ENCODE results near the gene SPP1. TPM values are rescaled to one million over a fixed set of nuclear protein-coding genes. Genes with fewer than 3 reads are reported as not detected.
"Not testable (repeated sequence)": the region's sequence is repeated elsewhere in the genome, so short reads cannot be mapped to it uniquely, and the experiment has no call there.

Gene SPP1
- total RNA-seq, 1 experiment from 2014 or later: 0.99 TPM

- no peak for DNase-seq (ENCODE audit: low spot score)
Measured at GRCh38 chr4:87986508-87986907, 11.0 kb downstream of the SPP1 start.

GRCh38 chr4:87989765-87990164, 14.3 kb downstream of the SPP1 start:
- no peak for DNase-seq (ENCODE audit: low spot score)

- no peak for DNase-seq (ENCODE audit: low spot score)
Measured at GRCh38 chr4:87995435-87995834, 19.9 kb downstream of the SPP1 start.

GRCh38 chr4:87999191-87999691, 23.7 kb downstream of the SPP1 start:
- not testable (repeated sequence) for DNase-seq (ENCODE audit: low spot score)

GRCh38 chr4:88001871-88002270, 26.4 kb downstream of the SPP1 start:
- no peak for DNase-seq (ENCODE audit: low spot score)

GRCh38 chr4:88002786-88003185, 27.3 kb downstream of the SPP1 start:
- DNase-seq (ENCODE audit: low spot score): peak; percentile 52

GRCh38 chr4:88003261-88003660, 27.7 kb downstream of the SPP1 start:
- DNase-seq (ENCODE audit: low spot score): no peak

GRCh38 chr4:88005076-88005475, 29.6 kb downstream of the SPP1 start:
- DNase-seq (ENCODE audit: low spot score): no peak

- no peak for DNase-seq (ENCODE audit: low spot score)
Measured at GRCh38 chr4:88005946-88006345, 30.4 kb downstream of the SPP1 start.

GRCh38 chr4:88006956-88007303, 31.4 kb downstream of the SPP1 start:
- no peak for DNase-seq (ENCODE audit: low spot score)

GRCh38 chr4:88007304-88008121, 32.0 kb downstream of the SPP1 start, which contains the start of gene PKD2:
Gene PKD2, plus strand, starts transcription at chr4:88007635. Its CDS starts 99 bp downstream, at chr4:88007734.
- peak; percentile 67 for DNase-seq (ENCODE audit: low spot score)

- DNase-seq (ENCODE audit: low spot score): peak; percentile 51
Measured at GRCh38 chr4:88008122-88008742, 32.7 kb downstream of the SPP1 start.

- DNase-seq (ENCODE audit: low spot score): peak; percentile 17
Measured at GRCh38 chr4:88008743-88009171, 33.2 kb downstream of the SPP1 start.

GRCh38 chr4:88009871-88010270, 34.4 kb downstream of the SPP1 start:
- no peak for DNase-seq (ENCODE audit: low spot score)

- DNase-seq (ENCODE audit: low spot score): no peak
Measured at GRCh38 chr4:88010966-88011365, 35.5 kb downstream of the SPP1 start.

- no peak for DNase-seq (ENCODE audit: low spot score)
Measured at GRCh38 chr4:88012647-88013046, 37.1 kb downstream of the SPP1 start.

- DNase-seq (ENCODE audit: low spot score): no peak
Measured at GRCh38 chr4:88014386-88014905, 38.9 kb downstream of the SPP1 start.

- DNase-seq (ENCODE audit: low spot score): no peak
Measured at GRCh38 chr4:88015659-88016295, 40.3 kb downstream of the SPP1 start.

GRCh38 chr4:88017516-88018297, 42.2 kb downstream of the SPP1 start:
- DNase-seq (ENCODE audit: low spot score): no peak

GRCh38 chr4:88018466-88018865, 43.0 kb downstream of the SPP1 start:
- no peak for DNase-seq (ENCODE audit: low spot score)

- DNase-seq (ENCODE audit: low spot score): no peak
Measured at GRCh38 chr4:88021824-88022223, 46.3 kb downstream of the SPP1 start.

Data from HT-29 (cell line).